Large intestine (tissue), 3 donors: ENCODE data around the gene EIF1AD. TPM values are rescaled to one million over a fixed set of nuclear protein-coding genes. Genes with fewer than 3 reads are reported as not detected.

Source experiments
- DNase-seq, 2 donors: peaks; one replicate each; pipeline versions ENCODE4 v3.0.0 to v3.0.0-alpha.2; 2013
- H3K27ac ChIP-seq: one replicate; pipeline ENCODE4 v1.5.1; 2013; ENCODE audit warnings: low read length
- H3K27me3 ChIP-seq: 2 replicates; pipeline ENCODE4 v1.6.1; 2013; ENCODE audit warnings: low read length; ENCODE audit not compliant: control insufficient read depth, insufficient read depth
- H3K36me3 ChIP-seq: 2 replicates; pipeline ENCODE4 v1.6.1; 2013; ENCODE audit warnings: low read length; ENCODE audit not compliant: control insufficient read depth, insufficient read depth
- H3K4me1 ChIP-seq: one replicate; pipeline ENCODE4 v1.6.1; 2013; ENCODE audit warnings: low read length; ENCODE audit not compliant: control insufficient read depth, insufficient read depth
- H3K4me3 ChIP-seq: one replicate; pipeline ENCODE4 v1.5.1; 2013; ENCODE audit warnings: low read length
- H3K9me3 ChIP-seq: one replicate; pipeline ENCODE4 v1.6.1; 2013; ENCODE audit warnings: mild to moderate bottlenecking, low read depth, low read length, moderate library complexity; ENCODE audit not compliant: control insufficient read depth
- WGBS: methylation state at CpG from one replicate; pipeline ENCODE4 v1.1.5; 2013; ENCODE audit warnings: low lambda C conversion rate; ENCODE audit not compliant: insufficient coverage; 5-methylcytosine and 5-hydroxymethylcytosine counted together
- polyA plus RNA-seq: library from polyadenylated mRNA; unstranded; fragments of 120-200 nt; gene quantifications from one replicate; pipeline ENCODE4 v1.2.1, GENCODE V29; 2013

EIF1AD gene
- polyA plus RNA-seq, 1 donor, result 33.5 TPM

DNA sequence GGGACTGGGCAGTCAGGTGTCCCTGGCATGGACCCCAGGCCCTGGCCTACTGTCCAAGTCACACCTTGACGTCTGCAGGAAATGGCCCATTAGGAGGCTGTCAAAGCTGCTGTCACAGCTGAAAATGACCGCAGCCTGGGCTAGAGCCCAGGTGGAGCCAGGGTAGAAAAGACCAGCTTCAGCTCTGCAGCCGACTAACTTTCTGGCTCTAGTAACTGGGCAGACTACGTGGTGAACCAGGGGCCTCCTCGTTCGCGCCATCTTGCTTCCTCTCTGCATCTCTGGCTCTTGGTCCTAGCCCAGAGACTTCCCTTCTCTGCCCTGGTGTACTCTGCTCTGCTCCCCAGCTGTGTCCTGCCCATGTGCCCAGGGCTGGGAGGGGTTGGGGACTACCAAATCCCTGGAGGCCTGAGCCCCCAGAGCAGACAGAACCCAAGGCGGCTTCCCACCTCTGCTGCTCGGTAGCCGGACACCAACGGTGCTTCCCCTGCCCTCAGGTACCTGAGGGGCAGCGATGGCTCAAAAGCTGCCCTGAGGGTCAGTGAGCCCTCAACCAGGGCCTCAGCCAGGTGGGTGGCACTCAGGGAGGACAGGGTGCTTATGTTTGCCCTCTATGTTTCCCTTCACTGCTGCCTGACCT is 20.7 kb downstream of the EIF1AD start:
- no peaks in the 10 kb centered on the region for H3K27me3 ChIP-seq
- no peak overlapping the region for H3K4me3 ChIP-seq
- no CpG with 5 or more reads among the region's 12 CpGs for WGBS
- H3K4me1 ChIP-seq, result no peaks in the 10 kb centered on the region
- H3K9me3 ChIP-seq, result no peaks in the 10 kb centered on the region
- H3K27ac ChIP-seq, result no peak overlapping the region
- DNase-seq, result no peak
- H3K36me3 ChIP-seq, result peaks cover 30% of the 10 kb centered on the region

DNA sequence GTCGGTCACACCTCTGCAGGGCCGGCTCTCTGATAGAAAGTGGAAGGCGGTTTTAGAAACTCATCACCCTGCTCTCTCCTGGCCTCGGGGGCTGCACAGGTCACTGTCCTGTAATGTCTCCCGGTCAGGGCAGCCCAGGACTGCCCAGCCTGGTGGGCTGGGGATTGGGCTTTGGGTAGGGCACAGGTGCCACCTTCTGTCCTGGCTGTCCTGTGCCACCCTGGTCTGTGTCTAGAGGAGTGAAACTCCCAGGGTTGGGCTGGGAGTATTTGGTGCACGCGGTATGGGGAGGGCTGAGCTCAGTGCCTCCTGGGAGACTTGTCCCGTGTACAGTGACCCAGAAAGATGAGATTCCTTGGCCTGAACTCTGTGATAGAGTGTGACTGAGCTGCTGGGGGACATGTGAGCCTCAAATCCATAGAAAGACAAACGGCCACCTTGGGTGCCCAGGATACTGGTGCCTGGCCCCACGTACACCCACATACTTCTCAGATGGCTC is 22.6 kb downstream of the EIF1AD start:
- H3K27me3 ChIP-seq, result no peaks in the 10 kb centered on the region
- WGBS, result 100% methylated on average over 1 of the region's 10 CpGs
- H3K27ac ChIP-seq, result no peak overlapping the region
- peaks cover 37% of the 10 kb centered on the region for H3K36me3 ChIP-seq
- no peak overlapping the region for H3K4me3 ChIP-seq
- no peaks in the 10 kb centered on the region for H3K4me1 ChIP-seq
- H3K9me3 ChIP-seq, result no peaks in the 10 kb centered on the region
- DNase-seq, result no peak

GRCh38 chr11:65978391-65979238 is 23.3 kb downstream of the EIF1AD start:
- Histone ChIP-seq H3K27ac (no peak overlapping the region), H3K4me3 (no peak overlapping the region), H3K9me3 (no peaks in the 10 kb centered on the region), H3K36me3 (peaks cover 37% of the 10 kb centered on the region), H3K4me1 (no peaks in the 10 kb centered on the region), H3K27me3 (no peaks in the 10 kb centered on the region)
- no CpG with 5 or more reads among the region's 34 CpGs for WGBS
- no peak for DNase-seq

GRCh38 chr11:65977621-65978390 is 24.2 kb downstream of the EIF1AD start:
- Histone ChIP-seq H3K27ac (no peak overlapping the region), H3K9me3 (no peaks in the 10 kb centered on the region), H3K27me3 (no peaks in the 10 kb centered on the region), H3K36me3 (peaks cover 40% of the 10 kb centered on the region), H3K4me3 (no peak overlapping the region), H3K4me1 (no peaks in the 10 kb centered on the region)
- WGBS, result 96% methylated on average over 5 of the region's 29 CpGs
- DNase-seq, result no peak

- no peak for DNase-seq
- H3K27me3 ChIP-seq, result no peaks in the 10 kb centered on the region
- WGBS, result no CpG with 5 or more reads among the region's 43 CpGs
Measured at GRCh38 chr11:65976216-65977176, 25.5 kb downstream of the EIF1AD start.

GRCh38 chr11:65975771-65976170 is 26.2 kb downstream of the EIF1AD start:
- DNase-seq, result no peak
- H3K27ac ChIP-seq, result no peak overlapping the region
- no peaks in the 10 kb centered on the region for H3K27me3 ChIP-seq
- H3K36me3 ChIP-seq, result peaks cover 42% of the 10 kb centered on the region
- no peaks in the 10 kb centered on the region for H3K4me1 ChIP-seq
- no peak overlapping the region for H3K4me3 ChIP-seq
- no CpG with 5 or more reads among the region's 9 CpGs for WGBS
- H3K9me3 ChIP-seq, result no peaks in the 10 kb centered on the region

More at GRCh38 chr11:65976216-65977176, 25.5 kb downstream of the EIF1AD start:
- no peak overlapping the region for H3K27ac ChIP-seq
- no peaks in the 10 kb centered on the region for H3K4me1 ChIP-seq
- no peaks in the 10 kb centered on the region for H3K9me3 ChIP-seq
- no peak overlapping the region for H3K4me3 ChIP-seq
- H3K36me3 ChIP-seq, result peaks cover 42% of the 10 kb centered on the region

GRCh38 chr11:65973439-65974110 is 28.4 kb downstream of the EIF1AD start:
- H3K4me3 ChIP-seq, result no peak overlapping the region
- H3K27ac ChIP-seq, result no peak overlapping the region
- H3K9me3 ChIP-seq, result no peaks in the 10 kb centered on the region
- no peaks in the 10 kb centered on the region for H3K27me3 ChIP-seq
- no CpG with 5 or more reads among the region's 13 CpGs for WGBS
- no peak for DNase-seq
- peaks cover 53% of the 10 kb centered on the region for H3K36me3 ChIP-seq
- H3K4me1 ChIP-seq, result no peaks in the 10 kb centered on the region

DNA sequence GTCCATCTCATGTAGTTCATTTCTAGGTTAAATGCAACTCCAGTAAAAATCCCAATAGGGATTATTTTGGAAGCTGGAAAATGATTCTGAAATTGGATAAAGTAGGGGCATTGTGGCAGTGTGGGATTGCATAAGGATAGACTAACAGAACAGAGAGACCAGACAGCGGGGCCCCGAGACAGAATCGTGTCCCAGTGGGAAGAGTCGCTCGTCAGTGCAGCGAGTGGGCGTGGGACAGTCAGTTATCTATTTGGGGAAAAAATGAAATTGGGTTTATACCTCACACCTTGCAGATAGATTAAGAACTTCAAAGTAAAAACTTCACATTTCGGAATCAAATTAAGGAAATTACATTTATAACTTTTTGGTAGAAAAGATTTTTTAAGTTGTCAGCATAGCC is 29.8 kb downstream of the EIF1AD start:
- WGBS, result no CpG with 5 or more reads among the region's 8 CpGs
- Histone ChIP-seq H3K36me3 (peaks cover 55% of the 10 kb centered on the region), H3K27ac (no peak overlapping the region), H3K27me3 (no peaks in the 10 kb centered on the region), H3K4me1 (no peaks in the 10 kb centered on the region), H3K4me3 (no peak overlapping the region), H3K9me3 (no peaks in the 10 kb centered on the region)
- DNase-seq, result no peak
